Fibroblast of peridontal ligament (primary cell): Measurements from ENCODE around the gene ATR.

Source experiments
- DNase-seq: peaks from one replicate; pipeline ENCODE4 v3.0.0-alpha.2; 2010; ENCODE audit errors: extremely low read depth

Gene ATR

GRCh38 chr3:142523921-142524566 is 54.5 kb downstream of the ATR start:
- DNase-seq, result peak; percentile 4

DNA sequence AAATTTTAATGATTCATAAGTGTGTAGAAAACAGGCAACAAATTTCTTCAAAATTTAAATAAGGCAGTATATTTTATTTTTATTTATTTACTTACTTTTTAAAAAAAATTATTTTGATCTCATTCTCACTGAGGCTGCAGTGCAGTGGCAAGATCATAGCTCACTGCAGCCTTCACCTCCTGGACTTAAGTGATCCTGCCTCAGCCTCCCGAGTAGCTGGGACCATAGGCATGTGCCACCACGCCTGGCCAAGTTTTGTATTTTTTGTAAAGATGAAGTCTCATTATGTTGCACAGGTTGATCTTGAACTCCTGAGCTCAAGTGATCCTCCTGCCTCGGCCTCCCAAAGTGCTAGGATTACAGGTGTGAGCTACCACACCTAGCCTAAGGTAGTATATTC is 69.5 kb downstream of the ATR start:
- DNase-seq, result no peak

DNA sequence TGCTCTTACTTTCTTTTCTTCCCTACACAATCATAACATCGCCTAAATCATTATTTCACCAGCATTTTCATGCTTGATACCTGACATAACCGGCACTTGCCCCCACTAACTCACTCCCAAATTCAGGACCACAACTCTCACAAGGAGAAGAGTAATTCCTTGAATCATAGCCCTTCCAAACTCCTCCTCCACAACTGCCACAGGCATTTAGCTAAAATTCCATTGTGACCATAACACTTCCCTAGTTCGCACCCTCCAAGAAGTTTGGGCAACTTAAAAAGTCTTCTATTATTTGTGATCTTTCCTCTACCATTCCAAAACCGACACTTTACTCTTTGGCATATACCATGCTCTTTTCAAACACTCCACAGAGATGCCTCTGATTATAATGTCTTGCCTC is 71.3 kb downstream of the ATR start:
- peak; percentile 17 for DNase-seq

GRCh38 chr3:142502187-142502985 is 76.1 kb downstream of the ATR start:
- DNase-seq, result no peak

DNA sequence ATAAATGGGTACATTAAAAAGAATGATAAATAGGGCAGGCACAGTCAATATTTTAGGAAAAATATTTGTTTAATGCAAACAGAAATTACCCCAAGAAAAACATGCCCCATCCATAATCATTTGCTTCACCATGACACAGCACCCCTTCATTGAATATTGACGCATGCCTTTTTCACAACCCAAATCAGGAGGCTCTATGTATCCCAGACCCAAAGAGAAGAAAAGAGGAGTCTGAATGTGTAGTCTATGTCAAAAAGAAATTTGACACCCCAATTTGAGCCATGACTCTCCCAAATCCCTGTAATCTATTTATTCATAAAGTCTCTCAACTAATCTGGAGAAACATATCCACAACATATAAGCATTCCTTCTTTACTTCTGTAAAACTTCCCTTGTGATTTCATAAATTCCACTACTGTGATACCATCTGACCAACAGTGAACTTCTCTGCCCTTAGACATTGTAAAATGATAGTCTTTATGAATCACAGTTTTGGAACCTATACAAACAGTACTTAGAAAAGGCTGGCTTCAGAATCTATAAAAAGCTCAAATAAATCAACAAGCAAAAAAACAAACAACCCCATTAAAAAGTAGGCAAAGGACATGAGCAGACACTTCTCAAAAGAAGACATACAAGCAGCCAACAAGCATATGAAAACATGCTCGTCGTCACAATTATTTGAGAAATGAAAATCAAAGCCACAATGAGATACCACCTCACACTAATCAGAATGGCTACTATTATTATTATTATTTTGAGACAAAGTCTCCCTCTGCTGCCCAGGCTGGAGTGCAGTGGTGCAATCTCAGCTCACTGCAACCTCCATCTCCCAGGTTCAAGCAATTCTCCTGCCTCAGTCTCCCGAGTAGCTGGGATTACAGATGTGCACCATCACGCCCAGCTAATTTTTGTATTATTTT is 77.3 kb downstream of the ATR start:
- peak; percentile 93 for DNase-seq

DNA sequence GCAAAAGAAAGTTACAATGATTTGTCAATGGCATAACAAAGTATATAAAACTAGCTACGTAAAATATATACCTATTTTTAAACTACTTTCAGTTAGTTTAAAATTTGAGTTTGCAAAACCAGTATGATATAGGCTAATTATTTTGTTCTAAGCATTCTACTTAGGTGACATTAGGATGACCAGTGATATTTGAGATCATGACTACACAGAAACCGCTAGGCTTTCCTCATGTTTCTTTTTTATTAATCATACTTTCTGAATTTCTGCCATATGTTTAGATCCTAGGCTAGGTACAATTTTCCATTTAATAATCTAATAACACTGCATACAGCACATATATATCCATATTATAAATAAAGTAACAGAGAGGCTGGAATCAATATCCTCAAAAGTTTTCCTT is 78.3 kb downstream of the ATR start:
- no peak for DNase-seq

- DNase-seq, result no peak
These were observed 79.9 kb downstream of the ATR start for GRCh38 chr3:142498397-142499180.

DNA sequence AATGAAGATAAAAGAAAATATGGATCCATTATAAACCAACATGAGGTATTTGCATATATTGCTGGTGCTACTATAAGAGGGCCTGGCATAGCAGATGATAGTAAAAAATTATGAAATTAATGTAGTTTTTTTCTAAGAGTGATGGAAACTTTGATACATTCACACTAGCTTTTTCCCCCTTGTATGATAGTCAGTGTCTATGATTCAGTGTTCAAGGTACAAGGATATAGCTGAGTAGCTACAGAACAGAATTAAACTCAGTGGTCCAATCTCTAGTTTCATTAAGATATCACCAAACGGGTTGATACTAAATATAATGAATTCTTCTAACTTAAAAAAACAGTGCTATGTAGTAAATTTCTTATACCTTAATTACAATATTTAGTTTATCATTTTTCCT is 80.8 kb downstream of the ATR start:
- DNase-seq, result no peak

GRCh38 chr3:142495103-142495502 is 83.4 kb downstream of the ATR start:
- no peak for DNase-seq

DNA sequence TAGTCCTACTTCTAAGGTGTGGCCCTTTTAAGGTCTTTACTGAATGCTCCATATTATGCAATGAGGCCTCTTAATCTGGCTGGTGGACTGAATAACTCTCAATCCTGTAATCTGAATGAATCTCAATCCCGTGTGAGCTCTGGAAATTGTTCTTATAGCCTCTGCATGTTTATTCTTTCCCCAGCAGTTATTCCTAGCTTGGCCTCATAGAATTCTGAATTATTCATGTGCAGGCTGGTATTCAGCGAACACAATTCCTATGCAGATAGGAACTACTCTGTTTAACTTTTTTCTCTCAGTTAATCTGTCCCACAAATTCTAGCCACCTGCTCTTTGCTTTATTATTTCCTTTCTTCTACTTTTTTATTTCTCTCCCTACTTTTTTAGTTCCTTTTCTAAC is 86.3 kb downstream of the ATR start:
- DNase-seq, result no peak

- DNase-seq, result no peak
These were observed 88.8 kb downstream of the ATR start for GRCh38 chr3:142489572-142490323.

GRCh38 chr3:142484912-142485435 is 93.6 kb downstream of the ATR start:
- DNase-seq, result no peak

DNA sequence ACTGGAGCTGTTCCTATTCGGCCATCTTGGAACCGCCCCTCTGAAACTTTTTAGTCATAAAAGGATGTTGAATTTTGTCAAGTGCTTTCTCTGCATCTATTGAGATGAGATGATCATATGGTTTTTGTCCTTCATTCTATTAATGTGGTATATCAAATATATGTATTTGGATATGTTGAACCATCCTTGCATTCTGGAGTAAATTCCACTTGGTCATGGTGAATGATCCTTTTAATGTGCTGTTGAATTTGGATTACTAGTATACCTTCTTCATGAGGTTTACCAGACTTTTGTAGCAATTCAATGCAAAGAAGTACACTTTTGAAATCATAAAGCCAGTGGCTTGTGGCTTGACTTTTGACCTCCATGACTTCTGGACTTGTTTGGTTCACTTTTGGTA is 97.3 kb downstream of the ATR start:
- DNase-seq, result no peak

- DNase-seq, result no peak
These were observed 107.7 kb downstream of the ATR start for GRCh38 chr3:142470826-142471225.

- no peak for DNase-seq
These were observed 110.1 kb downstream of the ATR start for GRCh38 chr3:142468456-142468855.

DNA sequence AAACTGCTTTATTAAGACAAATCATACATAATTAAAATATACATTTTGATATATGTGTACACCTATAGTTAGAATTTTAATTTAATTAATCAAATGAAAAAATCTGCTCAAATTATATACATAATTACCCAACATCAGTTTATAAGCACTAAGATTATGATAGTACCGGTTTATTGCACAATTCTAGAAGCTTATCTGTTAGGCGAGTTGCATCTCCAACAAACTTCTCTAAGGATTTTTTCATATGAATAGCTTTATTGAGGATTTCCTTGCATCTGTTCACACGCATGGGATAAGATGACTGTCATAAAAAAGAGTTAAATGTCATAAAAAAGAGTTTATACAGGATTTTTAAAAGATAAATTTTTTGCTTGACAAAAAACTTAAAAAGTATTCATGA is 110.8 kb downstream of the ATR start:
- no peak for DNase-seq

DNA sequence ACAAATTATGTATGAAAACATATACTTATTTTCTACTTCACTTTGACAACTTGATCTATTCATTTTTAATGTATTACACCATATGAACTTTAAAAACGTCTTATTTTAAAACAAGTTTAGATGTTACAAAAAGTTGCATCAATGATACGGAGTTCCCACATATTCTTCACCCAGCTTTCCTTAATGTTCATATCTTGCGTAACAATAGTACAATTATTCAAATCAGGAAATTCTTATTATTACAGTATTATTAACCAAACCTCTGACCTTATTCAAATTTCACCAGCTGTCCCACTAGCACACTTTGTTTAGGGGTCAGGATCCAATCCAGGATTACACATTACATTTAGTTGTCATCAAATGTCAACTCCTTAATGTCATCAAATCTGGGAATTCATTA is 117.8 kb downstream of the ATR start:
- no peak for DNase-seq

DNA sequence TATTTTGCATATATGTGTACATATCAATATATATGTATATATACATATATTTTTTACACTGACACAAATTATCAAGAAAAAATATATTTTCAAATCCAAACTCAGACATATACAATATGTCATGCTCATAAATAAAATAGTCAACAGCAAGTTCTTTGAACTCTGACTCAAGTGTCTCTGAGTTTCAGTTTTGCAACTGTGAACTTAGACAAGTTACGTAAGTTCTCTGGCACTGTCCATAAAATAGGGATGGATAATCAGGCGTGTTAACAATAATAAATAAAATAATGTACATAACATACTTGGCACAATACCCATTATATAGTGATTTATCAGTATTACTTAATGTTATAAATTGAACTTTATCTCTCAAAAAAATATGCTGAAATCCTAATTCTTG is 118.6 kb downstream of the ATR start:
- DNase-seq, result no peak

DNA sequence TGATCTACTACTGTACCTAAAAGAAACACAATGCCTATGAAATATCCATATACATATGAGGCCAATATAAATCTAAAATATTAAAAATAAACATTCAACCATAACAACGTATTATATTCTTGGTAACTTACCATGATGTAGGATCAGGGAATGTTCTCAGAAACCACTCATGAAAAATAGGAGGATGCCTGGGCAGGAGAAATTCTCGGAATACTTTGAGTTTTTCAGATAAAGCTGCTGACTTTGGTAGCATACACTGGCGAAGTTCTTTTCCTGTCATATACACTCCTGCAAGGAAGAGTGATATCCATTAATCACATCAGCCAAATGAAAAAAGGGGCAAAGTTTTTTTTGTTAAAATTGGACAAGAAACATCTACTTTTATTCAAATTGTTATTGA is 119.4 kb downstream of the ATR start:
- DNase-seq, result no peak

DNA sequence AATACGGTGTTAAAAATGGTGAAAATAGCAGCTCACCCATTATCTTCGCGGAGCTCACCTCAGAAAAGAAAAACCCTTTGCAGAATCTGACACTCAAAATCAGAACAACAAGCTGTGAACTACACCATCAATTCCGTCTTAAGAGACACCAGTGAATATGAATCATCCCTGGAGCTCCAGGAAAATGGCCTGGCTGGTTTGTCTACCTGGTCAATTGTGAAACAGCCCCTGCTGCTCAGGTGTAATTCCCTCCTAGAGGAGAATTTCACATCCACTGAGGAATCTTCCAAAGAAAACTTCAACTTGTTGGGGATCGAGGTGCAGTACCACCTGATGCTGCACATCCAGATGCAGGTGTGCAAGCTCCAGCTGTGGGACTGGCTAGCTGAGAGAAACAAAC is 127.7 kb downstream of the ATR start:
- DNase-seq, result no peak

DNA sequence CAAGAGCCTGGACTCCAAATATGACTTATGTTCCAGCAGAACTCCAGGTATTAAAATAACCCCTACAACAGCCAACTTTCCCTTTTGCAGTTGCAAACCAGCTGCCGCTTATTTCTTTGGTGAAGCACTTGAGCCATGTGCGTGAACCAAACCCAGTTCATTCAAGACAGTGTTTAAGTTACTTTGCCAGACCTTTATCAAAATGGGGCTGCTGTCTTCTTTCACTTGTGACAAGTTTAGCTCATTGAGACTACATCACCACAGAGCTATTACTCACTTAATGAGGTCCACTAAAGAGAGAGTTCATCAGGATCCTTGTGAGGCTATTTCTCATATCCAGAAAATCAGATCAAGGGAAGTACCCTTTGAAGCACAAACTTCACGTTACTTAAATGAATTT is 128.3 kb downstream of the ATR start:
- no peak for DNase-seq
